GM19351 (cell line): ENCODE results near the gene ZRANB2.

Source experiments
- ATAC-seq: cut with Tn5 transposase; IDR thresholded peaks from one replicate; pipeline ENCODE4 v1.9.1; 2021; ENCODE audit warnings: mild to moderate bottlenecking, moderate library complexity; ENCODE audit not compliant: unreplicated experiment

The ZRANB2 gene

GRCh38 chr1:71030026-71030425 lies 50.8 kb downstream of the ZRANB2 start:
- ATAC-seq: no peak

GRCh38 chr1:71028981-71029380 lies 51.9 kb downstream of the ZRANB2 start:
- ATAC-seq: no peak

GRCh38 chr1:71027991-71028390 lies 52.8 kb downstream of the ZRANB2 start:
- ATAC-seq: no peak

GRCh38 chr1:71026093-71026492 lies 54.7 kb downstream of the ZRANB2 start:
- no peak for ATAC-seq

- ATAC-seq: no peak
These were observed 57.3 kb downstream of the ZRANB2 start for GRCh38 chr1:71023515-71023914.

GRCh38 chr1:71019233-71019969 lies 61.4 kb downstream of the ZRANB2 start:
- no peak for ATAC-seq

- no peak for ATAC-seq
These were observed 62.0 kb downstream of the ZRANB2 start for GRCh38 chr1:71018791-71019190.

- no peak for ATAC-seq
These were observed 65.1 kb downstream of the ZRANB2 start for GRCh38 chr1:71015745-71016144.

GRCh38 chr1:71014178-71014579 lies 66.7 kb downstream of the ZRANB2 start:
- no peak for ATAC-seq
